SU-DHL-6 (cell line): Measurements from ENCODE around the gene TLL2.

Experiments
- EZH2phosphoT487 ChIP-seq: fragments of 200-600 bp; sonication (generic), shearing (Covaris generic); conservative IDR thresholded peaks from 2 replicates; pipeline ENCODE4 v1.6.1; 2018; ENCODE audit warnings: mild to moderate bottlenecking, antibody characterized with exemption, low read length, moderate library complexity, mixed read lengths
- TF ChIP-seq, protein P1 (sequence below): fragments of 200-600 bp; sonication (generic); IDR thresholded peaks from one replicate; pipeline ENCODE4 v1.5.1; 2017; ENCODE audit warnings: antibody characterized with exemption, mild to moderate bottlenecking, low read length, moderate library complexity; ENCODE audit not compliant: insufficient read depth, poor library complexity, severe bottlenecking

DNA sequence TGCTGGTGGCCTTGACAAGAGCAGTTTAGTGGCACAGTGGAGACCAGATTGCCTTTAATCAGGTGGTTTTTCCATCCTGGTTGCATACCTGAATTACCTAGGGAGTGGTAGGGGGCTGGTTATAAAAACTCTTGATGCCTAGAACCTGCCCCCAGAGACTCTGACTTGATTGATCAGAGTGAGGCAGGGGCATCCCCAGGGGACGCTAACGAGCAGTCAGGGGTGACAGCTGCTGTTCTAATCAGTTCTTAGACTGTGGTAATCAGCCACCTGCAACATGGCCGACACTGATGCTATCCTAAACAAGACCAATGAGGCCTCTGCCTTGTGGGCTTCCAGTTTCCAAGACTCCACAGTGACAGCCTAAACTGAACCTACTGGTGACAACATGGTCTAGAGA is 153.0 kb downstream of the TLL2 start:
- TF ChIP-seq, protein P1, sequence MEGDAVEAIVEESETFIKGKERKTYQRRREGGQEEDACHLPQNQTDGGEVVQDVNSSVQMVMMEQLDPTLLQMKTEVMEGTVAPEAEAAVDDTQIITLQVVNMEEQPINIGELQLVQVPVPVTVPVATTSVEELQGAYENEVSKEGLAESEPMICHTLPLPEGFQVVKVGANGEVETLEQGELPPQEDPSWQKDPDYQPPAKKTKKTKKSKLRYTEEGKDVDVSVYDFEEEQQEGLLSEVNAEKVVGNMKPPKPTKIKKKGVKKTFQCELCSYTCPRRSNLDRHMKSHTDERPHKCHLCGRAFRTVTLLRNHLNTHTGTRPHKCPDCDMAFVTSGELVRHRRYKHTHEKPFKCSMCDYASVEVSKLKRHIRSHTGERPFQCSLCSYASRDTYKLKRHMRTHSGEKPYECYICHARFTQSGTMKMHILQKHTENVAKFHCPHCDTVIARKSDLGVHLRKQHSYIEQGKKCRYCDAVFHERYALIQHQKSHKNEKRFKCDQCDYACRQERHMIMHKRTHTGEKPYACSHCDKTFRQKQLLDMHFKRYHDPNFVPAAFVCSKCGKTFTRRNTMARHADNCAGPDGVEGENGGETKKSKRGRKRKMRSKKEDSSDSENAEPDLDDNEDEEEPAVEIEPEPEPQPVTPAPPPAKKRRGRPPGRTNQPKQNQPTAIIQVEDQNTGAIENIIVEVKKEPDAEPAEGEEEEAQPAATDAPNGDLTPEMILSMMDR = no peak
- no peak for TF ChIP-seq EZH2phosphoT487
